ENCODE results near the gene C7orf25. TPM values are rescaled to one million over a fixed set of nuclear protein-coding genes. Genes with fewer than 3 reads are reported as not detected.

C7orf25 gene
- total and polyA plus RNA-seq, 10 of the 15 experiments (the other 5 are each of a cell fraction or from before 2014, with no cell fraction given) = 0.63 to 3.2 (median 1.7) TPM

DNA sequence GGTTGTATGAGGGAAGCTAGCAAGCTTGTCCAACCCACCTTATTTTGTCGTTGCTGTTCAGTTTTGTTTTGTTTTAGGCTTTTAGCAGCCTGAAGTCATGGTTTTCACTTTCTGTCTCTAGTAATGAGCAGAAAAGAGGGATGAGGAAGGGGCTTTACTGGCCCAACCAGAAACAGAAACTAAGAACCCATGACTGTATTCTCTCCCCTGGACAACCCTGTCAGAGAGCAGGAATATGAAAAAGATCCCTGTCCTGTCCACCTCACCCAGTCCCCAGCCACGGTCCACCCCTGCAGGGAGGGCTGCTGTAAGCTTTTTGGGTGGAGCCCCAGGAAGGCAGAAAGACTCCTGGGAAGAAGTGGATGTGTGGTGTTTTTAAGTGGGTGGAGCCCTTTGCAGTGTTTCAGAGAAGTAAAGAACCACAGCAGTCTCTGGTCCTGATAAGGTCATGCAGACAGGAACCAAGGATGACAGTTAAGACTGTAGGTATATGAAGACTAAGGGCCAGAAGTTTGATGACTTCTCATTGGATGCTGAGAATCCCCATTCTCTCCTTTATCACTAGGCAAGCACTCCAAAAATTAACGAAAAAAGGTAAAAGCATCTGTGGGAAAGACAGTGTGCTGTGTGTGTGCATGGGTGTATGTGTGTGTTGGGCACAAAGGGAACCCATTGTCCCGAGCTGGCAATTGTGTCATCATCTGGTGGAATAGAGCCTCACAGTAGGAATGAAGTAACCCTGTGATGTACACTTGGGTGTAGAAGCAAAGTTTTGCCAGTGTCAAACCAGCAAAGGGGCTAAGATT is 34.2 kb upstream of the C7orf25 start (continued):
- TF ChIP-seq, protein P1, sequence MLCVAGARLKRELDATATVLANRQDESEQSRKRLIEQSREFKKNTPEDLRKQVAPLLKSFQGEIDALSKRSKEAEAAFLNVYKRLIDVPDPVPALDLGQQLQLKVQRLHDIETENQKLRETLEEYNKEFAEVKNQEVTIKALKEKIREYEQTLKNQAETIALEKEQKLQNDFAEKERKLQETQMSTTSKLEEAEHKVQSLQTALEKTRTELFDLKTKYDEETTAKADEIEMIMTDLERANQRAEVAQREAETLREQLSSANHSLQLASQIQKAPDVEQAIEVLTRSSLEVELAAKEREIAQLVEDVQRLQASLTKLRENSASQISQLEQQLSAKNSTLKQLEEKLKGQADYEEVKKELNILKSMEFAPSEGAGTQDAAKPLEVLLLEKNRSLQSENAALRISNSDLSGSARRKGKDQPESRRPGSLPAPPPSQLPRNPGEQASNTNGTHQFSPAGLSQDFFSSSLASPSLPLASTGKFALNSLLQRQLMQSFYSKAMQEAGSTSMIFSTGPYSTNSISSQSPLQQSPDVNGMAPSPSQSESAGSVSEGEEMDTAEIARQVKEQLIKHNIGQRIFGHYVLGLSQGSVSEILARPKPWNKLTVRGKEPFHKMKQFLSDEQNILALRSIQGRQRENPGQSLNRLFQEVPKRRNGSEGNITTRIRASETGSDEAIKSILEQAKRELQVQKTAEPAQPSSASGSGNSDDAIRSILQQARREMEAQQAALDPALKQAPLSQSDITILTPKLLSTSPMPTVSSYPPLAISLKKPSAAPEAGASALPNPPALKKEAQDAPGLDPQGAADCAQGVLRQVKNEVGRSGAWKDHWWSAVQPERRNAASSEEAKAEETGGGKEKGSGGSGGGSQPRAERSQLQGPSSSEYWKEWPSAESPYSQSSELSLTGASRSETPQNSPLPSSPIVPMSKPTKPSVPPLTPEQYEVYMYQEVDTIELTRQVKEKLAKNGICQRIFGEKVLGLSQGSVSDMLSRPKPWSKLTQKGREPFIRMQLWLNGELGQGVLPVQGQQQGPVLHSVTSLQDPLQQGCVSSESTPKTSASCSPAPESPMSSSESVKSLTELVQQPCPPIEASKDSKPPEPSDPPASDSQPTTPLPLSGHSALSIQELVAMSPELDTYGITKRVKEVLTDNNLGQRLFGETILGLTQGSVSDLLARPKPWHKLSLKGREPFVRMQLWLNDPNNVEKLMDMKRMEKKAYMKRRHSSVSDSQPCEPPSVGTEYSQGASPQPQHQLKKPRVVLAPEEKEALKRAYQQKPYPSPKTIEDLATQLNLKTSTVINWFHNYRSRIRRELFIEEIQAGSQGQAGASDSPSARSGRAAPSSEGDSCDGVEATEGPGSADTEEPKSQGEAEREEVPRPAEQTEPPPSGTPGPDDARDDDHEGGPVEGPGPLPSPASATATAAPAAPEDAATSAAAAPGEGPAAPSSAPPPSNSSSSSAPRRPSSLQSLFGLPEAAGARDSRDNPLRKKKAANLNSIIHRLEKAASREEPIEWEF (IDR thresholded peaks at IDR 0.05; ENCODE audit: insufficient replicate concordance, low read depth, low read length) = no peak
- TF ChIP-seq, protein P2, sequence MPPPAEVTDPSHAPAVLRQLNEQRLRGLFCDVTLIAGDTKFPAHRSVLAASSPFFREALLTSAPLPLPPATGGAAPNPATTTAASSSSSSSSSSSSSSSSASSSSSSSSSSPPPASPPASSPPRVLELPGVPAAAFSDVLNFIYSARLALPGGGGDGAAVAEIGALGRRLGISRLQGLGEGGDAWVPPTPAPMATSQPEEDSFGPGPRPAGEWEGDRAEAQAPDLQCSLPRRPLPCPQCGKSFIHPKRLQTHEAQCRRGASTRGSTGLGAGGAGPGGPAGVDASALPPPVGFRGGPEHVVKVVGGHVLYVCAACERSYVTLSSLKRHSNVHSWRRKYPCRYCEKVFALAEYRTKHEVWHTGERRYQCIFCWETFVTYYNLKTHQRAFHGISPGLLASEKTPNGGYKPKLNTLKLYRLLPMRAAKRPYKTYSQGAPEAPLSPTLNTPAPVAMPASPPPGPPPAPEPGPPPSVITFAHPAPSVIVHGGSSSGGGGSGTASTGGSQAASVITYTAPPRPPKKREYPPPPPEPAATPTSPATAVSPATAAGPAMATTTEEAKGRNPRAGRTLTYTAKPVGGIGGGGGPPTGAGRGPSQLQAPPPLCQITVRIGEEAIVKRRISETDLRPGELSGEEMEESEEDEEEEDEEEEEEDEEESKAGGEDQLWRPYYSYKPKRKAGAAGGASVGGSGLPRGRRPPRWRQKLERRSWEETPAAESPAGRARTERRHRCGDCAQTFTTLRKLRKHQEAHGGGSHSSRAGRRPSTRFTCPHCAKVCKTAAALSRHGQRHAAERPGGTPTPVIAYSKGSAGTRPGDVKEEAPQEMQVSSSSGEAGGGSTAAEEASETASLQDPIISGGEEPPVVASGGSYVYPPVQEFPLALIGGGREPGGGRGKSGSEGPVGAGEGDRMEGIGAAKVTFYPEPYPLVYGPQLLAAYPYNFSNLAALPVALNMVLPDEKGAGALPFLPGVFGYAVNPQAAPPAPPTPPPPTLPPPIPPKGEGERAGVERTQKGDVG (CRISPR knock-in tag; IDR thresholded peaks at IDR 0.05) = no peak
- TF ChIP-seq ATF7 (IDR thresholded peaks at IDR 0.05; ENCODE audit: low read depth) (peak; percentile 58), ZSCAN29 (IDR thresholded peaks at IDR 0.05) (no peak), IRF4 (IDR thresholded peaks at IDR 0.05; ENCODE audit: low read depth, low read length) (no peak), TCF12 (IDR thresholded peaks at IDR 0.05; ENCODE audit: low read depth, low read length) (no peak), SUPT20H (IDR thresholded peaks at IDR 0.05; ENCODE audit: borderline replicate concordance, control insufficient read depth, low read depth, low read length) (no peak), SUZ12 (IDR thresholded peaks at IDR 0.05; ENCODE audit: unreplicated experiment) (no peak), SIN3A (IDR thresholded peaks at IDR 0.05; ENCODE audit: low read depth, low read length) (no peak), HCFC1 (IDR thresholded peaks at IDR 0.05; ENCODE audit: low read length) (no peak), JUND (IDR thresholded peaks at IDR 0.05; ENCODE audit: low read depth, low read length) (no peak), SP1 (IDR thresholded peaks at IDR 0.05; ENCODE audit: low read depth, low read length) (no peak), ETV6 (conservative IDR thresholded peaks at IDR 0.05 in 1 of 2, IDR thresholded peaks at IDR 0.05 in 1 of 2; ENCODE audit: borderline replicate concordance in 1 of 2, low read depth in 1 of 2) (no peak), CEBPB (IDR thresholded peaks at IDR 0.05; ENCODE audit: borderline replicate concordance in 1 of 2, low read depth in 2 of 2, low read length in 2 of 2) (no peak)
- TF ChIP-seq, protein P3, sequence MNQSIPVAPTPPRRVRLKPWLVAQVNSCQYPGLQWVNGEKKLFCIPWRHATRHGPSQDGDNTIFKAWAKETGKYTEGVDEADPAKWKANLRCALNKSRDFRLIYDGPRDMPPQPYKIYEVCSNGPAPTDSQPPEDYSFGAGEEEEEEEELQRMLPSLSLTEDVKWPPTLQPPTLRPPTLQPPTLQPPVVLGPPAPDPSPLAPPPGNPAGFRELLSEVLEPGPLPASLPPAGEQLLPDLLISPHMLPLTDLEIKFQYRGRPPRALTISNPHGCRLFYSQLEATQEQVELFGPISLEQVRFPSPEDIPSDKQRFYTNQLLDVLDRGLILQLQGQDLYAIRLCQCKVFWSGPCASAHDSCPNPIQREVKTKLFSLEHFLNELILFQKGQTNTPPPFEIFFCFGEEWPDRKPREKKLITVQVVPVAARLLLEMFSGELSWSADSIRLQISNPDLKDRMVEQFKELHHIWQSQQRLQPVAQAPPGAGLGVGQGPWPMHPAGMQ (IDR thresholded peaks at IDR 0.05; ENCODE audit: borderline replicate concordance) = no peak
- TF ChIP-seq, protein P4, sequence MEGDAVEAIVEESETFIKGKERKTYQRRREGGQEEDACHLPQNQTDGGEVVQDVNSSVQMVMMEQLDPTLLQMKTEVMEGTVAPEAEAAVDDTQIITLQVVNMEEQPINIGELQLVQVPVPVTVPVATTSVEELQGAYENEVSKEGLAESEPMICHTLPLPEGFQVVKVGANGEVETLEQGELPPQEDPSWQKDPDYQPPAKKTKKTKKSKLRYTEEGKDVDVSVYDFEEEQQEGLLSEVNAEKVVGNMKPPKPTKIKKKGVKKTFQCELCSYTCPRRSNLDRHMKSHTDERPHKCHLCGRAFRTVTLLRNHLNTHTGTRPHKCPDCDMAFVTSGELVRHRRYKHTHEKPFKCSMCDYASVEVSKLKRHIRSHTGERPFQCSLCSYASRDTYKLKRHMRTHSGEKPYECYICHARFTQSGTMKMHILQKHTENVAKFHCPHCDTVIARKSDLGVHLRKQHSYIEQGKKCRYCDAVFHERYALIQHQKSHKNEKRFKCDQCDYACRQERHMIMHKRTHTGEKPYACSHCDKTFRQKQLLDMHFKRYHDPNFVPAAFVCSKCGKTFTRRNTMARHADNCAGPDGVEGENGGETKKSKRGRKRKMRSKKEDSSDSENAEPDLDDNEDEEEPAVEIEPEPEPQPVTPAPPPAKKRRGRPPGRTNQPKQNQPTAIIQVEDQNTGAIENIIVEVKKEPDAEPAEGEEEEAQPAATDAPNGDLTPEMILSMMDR (IDR thresholded peaks at IDR 0.05 in 2 of 3, conservative IDR thresholded peaks at IDR 0.05 in 1 of 3; ENCODE audit: control insufficient read depth in 2 of 3, extremely low read depth in 1 of 3, insufficient read depth in 1 of 3, low read depth in 3 of 3, low read length in 3 of 3) = no peak

All from GM12878 (cell line).